OCI-LY3 (cell line): ENCODE results near the gene C9orf78.

ENCODE experiments used
- H2AFZ ChIP-seq: fragments of 200-600, 300-600 bp; shearing (Covaris generic); 2 replicates; pipeline ENCODE4 v1.6.0; 2014; ENCODE audit warnings: antibody characterized with exemption, low read depth, low read length
- H3K27ac ChIP-seq: fragments of 200-600, 300-600 bp; sonication (generic); 2 replicates; pipeline ENCODE4 v1.5.1; 2014; ENCODE audit warnings: mild to moderate bottlenecking, low read length, moderate library complexity, mixed read lengths
- H3K27me3 ChIP-seq: fragments of 200-600, 300-600 bp; sonication (generic); 2 replicates; pipeline ENCODE4 v1.6.1; 2014; ENCODE audit warnings: low read depth, low read length, mixed read lengths
- H3K36me3 ChIP-seq: fragments of 200-600, 300-600 bp; sonication (generic); replicated peaks from 2 replicates; pipeline ENCODE3; 2014; ENCODE audit warnings: low read depth, low read length, mixed read lengths
- H3K4me1 ChIP-seq: fragments of 300-600, 200-600 bp; sonication (generic); 2 replicates; pipeline ENCODE4 v1.6.1; 2014; ENCODE audit warnings: low read length, mixed read lengths
- H3K4me2 ChIP-seq: fragments of 200-600, 300-600 bp; sonication (generic); 2 replicates; pipeline ENCODE4 v1.6.1; 2014; ENCODE audit warnings: low read length, mixed read lengths
- H3K4me3 ChIP-seq: fragments of 300-600, 200-600 bp; sonication (generic); 2 replicates; pipeline ENCODE4 v1.5.1; 2014; ENCODE audit warnings: antibody characterized with exemption, mild to moderate bottlenecking, low read length, moderate library complexity
- H3K79me2 ChIP-seq: fragments of 300-600, 200-600 bp; shearing (Covaris generic); 2 replicates; pipeline ENCODE4 v1.6.1; 2014; ENCODE audit warnings: mild to moderate bottlenecking, low read length, mixed read lengths
- H3K9ac ChIP-seq: fragments of 300-600, 200-600 bp; shearing (Covaris generic); 2 replicates; pipeline ENCODE4 v1.6.0; 2014; ENCODE audit warnings: mild to moderate bottlenecking, low read length, moderate library complexity
- H3K9me3 ChIP-seq: fragments of 200-600, 300-600 bp; shearing (Covaris generic); 2 replicates; pipeline ENCODE4 v1.6.1; 2014; ENCODE audit warnings: low read length, mixed read lengths; ENCODE audit not compliant: insufficient read depth
- H4K20me1 ChIP-seq: fragments of 200-600, 300-600 bp; sonication (generic); 2 replicates; pipeline ENCODE4 v1.6.1; 2016; ENCODE audit warnings: low read length, mixed read lengths; ENCODE audit not compliant: insufficient read depth
- CTCF ChIP-seq: fragments of 200-600, 300-600 bp; sonication (generic); IDR thresholded peaks from 2 replicates; pipeline ENCODE4 v1.5.1; 2014; ENCODE audit warnings: antibody characterized with exemption, low read length, low read depth
- EZH2phosphoT487 ChIP-seq: fragments of 200-600 bp; shearing (Covaris generic); IDR thresholded peaks from 2 replicates; pipeline ENCODE4 v1.6.1; 2018; ENCODE audit warnings: antibody characterized with exemption, mixed run types, low read depth

Gene C9orf78

GRCh38 chr9:129783516-129784361 is 51.3 kb downstream of the C9orf78 start:
- H3K27ac ChIP-seq, result no peak overlapping the region

GRCh38 chr9:129781981-129782380 is 53.1 kb downstream of the C9orf78 start:
- Histone ChIP-seq H3K4me2 (no peak overlapping the region), H3K27ac (no peak overlapping the region), H2AFZ (no peak overlapping the region), H4K20me1 (no peaks in the 10 kb centered on the region), H3K79me2 (no peaks in the 10 kb centered on the region), H3K4me1 (no peaks in the 10 kb centered on the region), H3K36me3 (no peaks in the 10 kb centered on the region), H3K9ac (no peak overlapping the region), H3K4me3 (no peak overlapping the region), H3K27me3 (peaks cover 4% of the 10 kb centered on the region; the same call in 1 of the 2 replicates), H3K9me3 (no peaks in the 10 kb centered on the region)
- TF ChIP-seq CTCF (no peak), EZH2phosphoT487 (no peak)

More at GRCh38 chr9:129783516-129784361, 51.3 kb downstream of the C9orf78 start:
- H3K9ac ChIP-seq, result no peak overlapping the region
- H3K4me2 ChIP-seq, result peak overlapping the region; percentile 8; the same call in 1 of the 2 replicates
- H3K79me2 ChIP-seq, result no peaks in the 10 kb centered on the region
- H3K4me1 ChIP-seq, result no peaks in the 10 kb centered on the region
- no peak overlapping the region for H3K4me3 ChIP-seq
- no peaks in the 10 kb centered on the region for H3K36me3 ChIP-seq
- peaks cover 7% of the 10 kb centered on the region; the same call in 1 of the 2 replicates for H3K27me3 ChIP-seq
- no peak overlapping the region for H2AFZ ChIP-seq
- H4K20me1 ChIP-seq, result no peaks in the 10 kb centered on the region
- no peak for TF ChIP-seq EZH2phosphoT487
- peak; percentile 87 for TF ChIP-seq CTCF
- H3K9me3 ChIP-seq, result no peaks in the 10 kb centered on the region

GRCh38 chr9:129781131-129781530 is 53.9 kb downstream of the C9orf78 start:
- Histone ChIP-seq H4K20me1 (no peaks in the 10 kb centered on the region), H3K9ac (no peak overlapping the region), H3K79me2 (no peaks in the 10 kb centered on the region), H3K9me3 (no peaks in the 10 kb centered on the region), H3K36me3 (no peaks in the 10 kb centered on the region), H3K27me3 (peaks cover 4% of the 10 kb centered on the region; the same call in 1 of the 2 replicates), H3K4me3 (no peak overlapping the region), H3K27ac (no peak overlapping the region), H2AFZ (no peak overlapping the region), H3K4me2 (no peak overlapping the region), H3K4me1 (no peaks in the 10 kb centered on the region)
- TF ChIP-seq CTCF (no peak), EZH2phosphoT487 (no peak)

- no peaks in the 10 kb centered on the region for H4K20me1 ChIP-seq
- TF ChIP-seq EZH2phosphoT487, result no peak
- no peak for TF ChIP-seq CTCF
- H2AFZ ChIP-seq, result no peak overlapping the region
- no peaks in the 10 kb centered on the region for H3K27me3 ChIP-seq
- H3K36me3 ChIP-seq, result no peaks in the 10 kb centered on the region
- no peaks in the 10 kb centered on the region for H3K79me2 ChIP-seq
- no peak overlapping the region for H3K4me3 ChIP-seq
- no peak overlapping the region for H3K9ac ChIP-seq
- no peak overlapping the region for H3K27ac ChIP-seq
- H3K4me1 ChIP-seq, result no peaks in the 10 kb centered on the region
- H3K4me2 ChIP-seq, result no peak overlapping the region
- no peaks in the 10 kb centered on the region for H3K9me3 ChIP-seq
These were observed 55.4 kb downstream of the C9orf78 start for GRCh38 chr9:129779560-129780190.
